ENCODE measurements around the gene TBC1D3D. TPM values are rescaled to one million over a fixed set of nuclear protein-coding genes. Genes with fewer than 3 reads are reported as not detected.
"Not testable (repeated sequence)": the region's sequence is repeated elsewhere in the genome, so short reads cannot be mapped to it uniquely, and the experiment has no call there.

Gene TBC1D3D
- 0.52 TPM for polyA plus RNA-seq (2013, experiment 1 of 2)
- 0.50 TPM for polyA plus RNA-seq (2013, experiment 2 of 2)

DNA sequence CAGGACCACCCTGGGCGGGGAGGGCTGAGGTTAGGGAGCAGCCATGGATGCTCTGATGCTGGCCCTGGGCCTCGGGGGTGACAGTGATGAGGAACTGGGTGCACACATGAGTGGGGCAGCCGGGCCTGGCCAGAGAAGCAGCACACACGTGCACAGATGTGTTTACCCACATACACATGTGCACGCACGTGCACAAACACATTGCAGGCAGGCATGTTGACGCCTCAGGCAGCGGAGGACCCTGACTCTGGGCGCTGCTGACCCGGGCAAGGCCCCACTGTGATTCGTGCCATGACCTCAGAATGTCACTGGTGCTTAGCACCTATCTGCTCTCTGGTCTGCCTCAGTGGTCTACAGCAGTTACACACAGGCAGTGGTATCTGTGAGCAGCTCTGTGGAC is at the start of gene TBC1D3D:
Gene TBC1D3D, plus strand, starts transcription at position 301 of the 400 bp plus-strand sequence. CDS start 1,585 bp downstream, outside the sequence.
- not testable (repeated sequence) for H3K79me1 ChIP-seq (ENCODE audit: low read depth, low read length); H3K9ac ChIP-seq (ENCODE audit: low read depth, low read length, poor library complexity); H3K36me3 ChIP-seq (replicated peaks in 1 of 2; ENCODE audit: control insufficient read depth in 2 of 2, insufficient read depth in 2 of 2, low read length in 2 of 2); H2BK15ac ChIP-seq (ENCODE audit: low read length); H3K4me2 ChIP-seq (ENCODE audit: insufficient read depth, low read length, poor library complexity, severe bottlenecking); H2AK5ac ChIP-seq (ENCODE audit: low read depth, low read length); H3K27ac ChIP-seq (replicated peaks; ENCODE audit: low read length); H3K23ac ChIP-seq (ENCODE audit: low read depth, low read length, poor library complexity); H4K8ac ChIP-seq (ENCODE audit: low read depth, low read length); H3K14ac ChIP-seq (ENCODE audit: low read length); H3K18ac ChIP-seq (ENCODE audit: low read length); H3K4me3 ChIP-seq (ENCODE audit: low read length in 2 of 2); H3K4ac ChIP-seq (ENCODE audit: low read length); H2BK120ac ChIP-seq (ENCODE audit: low read depth, low read length); H2AFZ ChIP-seq (ENCODE audit: low read length); H4K91ac ChIP-seq (ENCODE audit: low read depth, low read length, poor library complexity); H3K27me3 ChIP-seq (ENCODE audit: control insufficient read depth in 3 of 3, insufficient read depth in 3 of 3, low read depth in 1 of 3, low read length in 3 of 3); H2BK5ac ChIP-seq (ENCODE audit: low read length); H3K9me3 ChIP-seq (replicated peaks in 1 of 2; ENCODE audit: control insufficient read depth in 2 of 2, insufficient read depth in 1 of 2, low read depth in 1 of 2, low read length in 2 of 2); H2BK12ac ChIP-seq (ENCODE audit: low read length); DNase-seq (ENCODE audit: low spot score); H3K4me1 ChIP-seq (ENCODE audit: control insufficient read depth in 2 of 2, insufficient read depth in 1 of 2, low read depth in 1 of 2, low read length in 2 of 2)
- WGBS, 2 donors (ENCODE audit: extremely low coverage in 2 of 2, insufficient read length in 2 of 2, insufficient replicate concordance in 1 of 2): no CpG with 5 or more reads among the region's 11 CpGs

DNA sequence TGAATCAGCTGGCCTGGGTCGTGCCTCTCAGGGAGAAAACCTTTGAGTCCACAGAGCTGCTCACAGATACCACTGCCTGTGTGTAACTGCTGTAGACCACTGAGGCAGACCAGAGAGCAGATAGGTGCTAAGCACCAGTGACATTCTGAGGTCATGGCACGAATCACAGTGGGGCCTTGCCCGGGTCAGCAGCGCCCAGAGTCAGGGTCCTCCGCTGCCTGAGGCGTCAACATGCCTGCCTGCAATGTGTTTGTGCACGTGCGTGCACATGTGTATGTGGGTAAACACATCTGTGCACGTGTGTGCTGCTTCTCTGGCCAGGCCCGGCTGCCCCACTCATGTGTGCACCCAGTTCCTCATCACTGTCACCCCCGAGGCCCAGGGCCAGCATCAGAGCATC is 14.8 kb upstream of the TBC1D3D start, which contains the start of gene TBC1D3L:
Gene TBC1D3L, minus strand, starts transcription at position 101 of the 400 bp plus-strand sequence. CDS start 1,540 bp downstream, outside the sequence.
- H3K23ac ChIP-seq (ENCODE audit: low read depth, low read length, poor library complexity); H2AFZ ChIP-seq (ENCODE audit: low read length); H2AK5ac ChIP-seq (ENCODE audit: low read depth, low read length); H2BK120ac ChIP-seq (ENCODE audit: low read depth, low read length); H3K4ac ChIP-seq (ENCODE audit: low read length); H3K14ac ChIP-seq (ENCODE audit: low read length); H4K8ac ChIP-seq (ENCODE audit: low read depth, low read length); H3K79me1 ChIP-seq (ENCODE audit: low read depth, low read length); H2BK5ac ChIP-seq (ENCODE audit: low read length); H3K36me3 ChIP-seq (replicated peaks in 1 of 2; ENCODE audit: control insufficient read depth in 2 of 2, insufficient read depth in 2 of 2, low read length in 2 of 2); H2BK15ac ChIP-seq (ENCODE audit: low read length); H3K9ac ChIP-seq (ENCODE audit: low read depth, low read length, poor library complexity); H4K91ac ChIP-seq (ENCODE audit: low read depth, low read length, poor library complexity); H3K18ac ChIP-seq (ENCODE audit: low read length); H3K4me3 ChIP-seq (ENCODE audit: low read length in 2 of 2); H3K9me3 ChIP-seq (replicated peaks in 1 of 2; ENCODE audit: control insufficient read depth in 2 of 2, insufficient read depth in 1 of 2, low read depth in 1 of 2, low read length in 2 of 2); H3K4me2 ChIP-seq (ENCODE audit: insufficient read depth, low read length, poor library complexity, severe bottlenecking); H3K27me3 ChIP-seq (ENCODE audit: control insufficient read depth in 3 of 3, insufficient read depth in 3 of 3, low read depth in 1 of 3, low read length in 3 of 3); H3K4me1 ChIP-seq (ENCODE audit: control insufficient read depth in 2 of 2, insufficient read depth in 1 of 2, low read depth in 1 of 2, low read length in 2 of 2); H2BK12ac ChIP-seq (ENCODE audit: low read length); DNase-seq (ENCODE audit: low spot score); H3K27ac ChIP-seq (replicated peaks; ENCODE audit: low read length): not testable (repeated sequence)
- no CpG with 5 or more reads among the region's 11 CpGs for WGBS, 2 donors (ENCODE audit: extremely low coverage in 2 of 2, insufficient read length in 2 of 2, insufficient replicate concordance in 1 of 2)

Data from neuronal stem cell (in vitro differentiated cells).